Mononuclear cell (primary cell): ENCODE results near the gene TIGD3. TPM values are rescaled to one million over a fixed set of nuclear protein-coding genes. Genes with fewer than 3 reads are reported as not detected.

Source experiments
- H3K27me3 ChIP-seq: 2 replicates; pipeline ENCODE4 v1.6.0; 2011; ENCODE audit warnings: low read length, control low read depth; ENCODE audit not compliant: insufficient read depth
- H3K4me1 ChIP-seq: 2 replicates; pipeline ENCODE4 v1.5.1; 2011; ENCODE audit warnings: mild to moderate bottlenecking, low read length, control low read depth; ENCODE audit not compliant: insufficient read depth
- H3K4me3 ChIP-seq: 2 replicates; pipeline ENCODE4 v1.5.1; 2011; ENCODE audit warnings: mild to moderate bottlenecking, low read length, moderate library complexity
- H3K9me3 ChIP-seq: 2 replicates; pipeline ENCODE4 v1.5.1; 2011; ENCODE audit warnings: low read depth, mild to moderate bottlenecking, control low read depth, low read length
- total RNA-seq: library from RNA; depleted of rRNA; stranded (reverse); fragments of >200 nt; gene quantifications from one replicate; pipeline ENCODE4 v1.2.3, GENCODE V29; 2012

The TIGD3 gene
- total RNA-seq, 1 donor = 0.42 TPM

DNA sequence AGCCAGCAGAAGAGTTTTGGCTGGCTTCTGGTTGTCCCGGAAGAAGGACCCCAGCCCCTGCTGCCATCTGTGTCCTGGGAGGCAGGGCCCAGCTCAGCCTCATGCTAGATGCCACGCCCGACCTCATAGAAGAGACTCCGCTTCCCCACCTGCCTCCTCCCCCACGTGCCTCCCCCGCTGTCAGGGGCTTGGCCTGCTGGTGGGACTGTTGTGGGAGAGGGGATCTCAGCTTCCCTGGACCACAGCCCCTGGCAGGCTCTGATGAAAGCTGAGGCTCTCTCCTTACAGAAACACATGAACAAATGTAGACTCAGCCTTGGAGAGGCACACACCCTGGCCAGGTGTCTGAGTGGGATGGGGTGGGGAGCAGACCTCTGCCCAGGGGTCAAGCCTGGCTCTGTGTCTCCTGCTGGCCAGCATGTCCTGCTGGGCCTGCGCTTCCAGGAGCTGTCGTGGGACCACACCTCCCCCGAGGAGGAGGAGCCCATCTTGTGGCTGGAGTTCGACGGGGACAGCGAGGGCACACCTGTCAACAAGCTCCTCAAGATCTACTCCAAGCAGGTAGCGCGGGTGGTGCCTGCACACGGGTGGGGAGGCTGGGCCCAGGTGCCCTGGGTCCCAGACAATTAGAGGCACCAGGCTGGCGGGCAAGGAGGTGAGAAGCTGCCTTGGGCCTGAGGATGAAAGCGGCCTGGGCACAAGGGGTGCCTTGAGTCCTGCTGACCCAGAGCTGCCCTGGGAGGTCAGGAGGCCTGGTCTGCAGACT, 45.9 kb downstream of the TIGD3 start:
- no peaks in the 10 kb centered on the region for H3K9me3 ChIP-seq
- H3K4me3 ChIP-seq = no peak overlapping the region
- H3K4me1 ChIP-seq = peaks cover 26% of the 10 kb centered on the region
- no peaks in the 10 kb centered on the region for H3K27me3 ChIP-seq

DNA sequence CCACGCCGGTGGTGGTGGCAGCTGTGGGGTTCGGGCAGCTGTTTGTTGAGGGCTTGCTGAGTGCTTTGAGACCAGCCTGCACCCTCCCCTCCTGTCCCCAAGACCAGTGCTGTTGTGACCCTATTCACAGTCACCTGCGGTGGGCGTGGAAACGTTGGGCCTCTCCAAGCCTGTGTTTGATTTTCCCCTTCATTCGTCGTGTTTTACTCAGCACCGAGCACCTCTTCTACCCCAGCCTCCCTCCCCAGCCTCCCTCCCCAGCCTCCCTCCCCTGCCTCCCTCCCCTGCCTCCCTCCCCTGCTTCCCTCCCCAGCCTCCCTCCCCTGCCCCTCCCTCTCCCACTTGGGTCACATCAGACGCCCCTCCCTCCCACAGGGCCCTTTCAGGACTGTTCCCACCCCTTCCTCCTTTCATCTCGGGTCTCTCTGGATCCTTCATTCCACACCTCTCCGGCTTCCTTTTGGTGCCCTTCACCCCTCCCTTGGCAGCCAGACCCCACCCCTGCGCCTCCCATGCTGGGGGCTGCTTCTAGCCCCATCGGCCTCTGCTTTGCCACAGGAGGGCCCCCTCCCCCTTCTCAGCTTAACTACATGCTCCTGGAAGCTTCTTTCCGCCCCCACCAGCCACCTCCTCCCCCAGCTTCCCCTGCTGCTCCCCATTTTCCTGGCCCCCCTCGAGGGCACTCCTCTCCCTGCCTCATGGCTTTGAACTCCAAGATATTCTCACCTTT, 46.7 kb downstream of the TIGD3 start:
- Histone ChIP-seq H3K4me1 (peaks cover 26% of the 10 kb centered on the region), H3K27me3 (no peaks in the 10 kb centered on the region), H3K4me3 (no peak overlapping the region), H3K9me3 (no peaks in the 10 kb centered on the region)

DNA sequence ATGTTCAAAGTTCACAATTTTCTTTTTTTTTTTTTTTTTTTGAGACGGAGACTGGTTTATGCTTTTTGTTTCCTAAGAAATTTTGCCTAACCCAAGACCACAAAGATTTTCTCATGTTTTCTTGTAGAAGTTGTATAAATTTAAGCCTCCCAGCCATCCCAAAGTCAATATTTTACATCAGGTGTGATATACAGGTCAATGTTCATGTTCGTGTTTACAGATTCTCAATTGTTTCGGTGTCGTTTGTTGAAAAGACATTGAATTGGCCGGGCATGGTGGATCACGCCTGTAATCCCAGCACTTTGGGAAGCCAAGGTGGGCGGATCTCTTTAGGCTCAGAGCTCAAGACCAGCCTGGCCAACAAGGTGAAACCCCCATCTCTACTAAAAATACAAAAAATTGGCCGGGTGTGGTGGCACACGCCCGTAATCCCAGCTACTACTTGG, 47.3 kb downstream of the TIGD3 start:
- no peaks in the 10 kb centered on the region for H3K27me3 ChIP-seq
- no peaks in the 10 kb centered on the region for H3K9me3 ChIP-seq
- H3K4me1 ChIP-seq = peaks cover 26% of the 10 kb centered on the region
- H3K4me3 ChIP-seq = no peak overlapping the region

DNA sequence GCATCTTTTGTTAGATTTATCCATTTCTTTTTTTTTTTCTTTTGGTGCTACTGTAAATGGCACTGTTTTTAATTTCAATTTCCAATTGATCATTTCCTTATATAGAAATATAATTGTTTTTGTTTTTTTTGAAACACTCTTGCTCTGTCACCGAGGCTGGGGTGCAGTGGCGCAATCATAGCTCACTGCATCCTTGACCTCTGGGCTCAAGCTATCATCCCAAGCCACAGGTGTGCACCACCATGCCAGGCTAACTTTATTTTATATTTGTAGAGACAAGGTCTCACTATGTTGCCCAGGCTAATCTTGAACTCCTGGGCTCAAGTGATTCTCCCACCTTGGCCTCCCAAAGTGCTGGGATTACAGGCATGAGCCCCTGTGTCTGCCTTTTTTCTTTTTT, 48.2 kb downstream of the TIGD3 start:
- Histone ChIP-seq H3K4me3 (no peak overlapping the region), H3K27me3 (no peaks in the 10 kb centered on the region), H3K9me3 (no peaks in the 10 kb centered on the region), H3K4me1 (peaks cover 26% of the 10 kb centered on the region)

DNA sequence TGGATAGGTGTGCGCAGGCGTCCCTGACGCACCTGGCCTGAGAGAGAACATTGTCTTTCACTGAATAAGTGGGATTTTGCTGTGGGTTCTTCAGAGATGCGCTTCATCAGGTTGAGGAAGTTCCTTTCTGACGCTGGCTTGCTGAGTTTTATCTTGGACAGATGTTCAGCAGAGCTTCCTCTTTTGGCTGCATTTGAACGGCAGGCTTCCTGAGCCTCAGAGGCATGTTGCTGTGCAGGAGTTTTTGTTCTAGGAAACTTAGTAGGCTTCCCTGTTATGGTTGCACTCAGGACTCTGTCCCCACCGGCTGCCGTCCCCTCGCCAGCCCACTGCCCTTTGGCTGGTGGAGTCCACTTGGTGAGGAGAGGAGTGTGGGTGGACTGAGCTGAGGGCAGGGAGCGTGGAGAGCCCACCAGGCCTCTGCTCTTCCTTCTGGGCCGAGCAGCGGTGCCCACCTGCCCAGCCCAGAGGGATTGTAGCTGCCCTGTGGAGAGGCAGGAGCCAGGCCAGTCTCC, 49.1 kb downstream of the TIGD3 start:
- Histone ChIP-seq H3K4me1 (peaks cover 33% of the 10 kb centered on the region), H3K9me3 (no peaks in the 10 kb centered on the region), H3K4me3 (no peak overlapping the region), H3K27me3 (no peaks in the 10 kb centered on the region)

DNA sequence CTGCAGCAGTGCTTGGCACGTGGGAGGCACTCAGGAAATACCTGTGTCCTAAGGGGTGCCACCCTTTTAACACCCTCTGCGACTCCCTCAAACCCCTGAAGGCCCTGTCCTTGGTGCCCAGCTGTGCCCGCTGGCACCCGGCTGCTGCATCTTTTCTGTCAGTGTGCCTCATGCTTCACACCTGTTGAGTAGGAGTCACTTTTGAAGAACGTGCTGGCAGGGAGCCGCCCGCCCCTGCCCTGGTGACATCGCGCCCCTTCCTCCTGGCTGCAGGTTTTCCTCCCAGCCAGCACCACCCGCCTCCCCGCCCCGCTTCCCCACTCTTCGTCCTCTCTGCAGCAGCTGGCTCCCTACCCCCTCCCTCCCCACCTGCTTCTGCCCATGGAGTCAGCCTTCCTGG, 49.7 kb downstream of the TIGD3 start:
- Histone ChIP-seq H3K27me3 (no peaks in the 10 kb centered on the region), H3K4me1 (peaks cover 34% of the 10 kb centered on the region), H3K4me3 (no peak overlapping the region), H3K9me3 (no peaks in the 10 kb centered on the region)

DNA sequence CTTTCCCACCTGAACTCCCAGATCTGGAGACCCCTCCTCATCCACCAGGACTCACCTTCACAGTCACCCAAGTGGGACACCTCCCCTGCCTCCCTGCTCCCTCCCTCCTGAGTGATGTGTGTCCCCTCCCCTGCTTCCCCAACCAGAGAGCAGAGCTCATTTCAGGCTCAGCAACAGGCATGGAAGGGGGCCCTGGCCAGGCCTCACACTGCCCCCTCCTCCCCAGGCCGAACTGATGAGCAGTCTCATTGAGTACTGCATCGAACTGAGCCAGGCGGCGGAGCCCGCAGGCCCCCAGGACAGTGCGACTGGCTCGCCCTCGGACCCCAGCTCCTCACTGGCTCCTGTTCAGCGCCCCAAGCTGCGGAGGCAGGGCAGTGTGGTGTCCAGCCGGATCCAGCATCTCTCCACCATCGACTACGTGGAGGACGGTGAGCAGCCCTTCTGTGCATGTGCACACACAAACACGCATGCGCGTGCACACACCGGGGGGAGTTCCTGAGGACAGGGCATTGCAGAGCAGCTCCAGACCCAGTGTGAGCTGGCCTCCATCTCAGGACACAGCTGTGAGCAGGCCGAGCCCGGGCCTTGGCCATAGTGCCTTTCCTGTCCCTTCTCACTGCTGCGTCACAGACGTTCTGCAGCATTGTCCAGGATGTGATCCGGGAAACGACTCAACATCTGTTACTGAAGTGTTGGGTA, 50.2 kb downstream of the TIGD3 start:
- Histone ChIP-seq H3K9me3 (no peaks in the 10 kb centered on the region), H3K27me3 (no peaks in the 10 kb centered on the region), H3K4me1 (peaks cover 34% of the 10 kb centered on the region), H3K4me3 (no peak overlapping the region)

Other genes starting within 250 kb of the TIGD3 start
- gene TM7SF2, start 242.9 kb upstream of the TIGD3 start, total RNA-seq = 9.1 TPM
- 5.7 TPM for gene ZNHIT2, start 237.1 kb upstream of the TIGD3 start, total RNA-seq
- gene FAU, start 232.6 kb upstream of the TIGD3 start, total RNA-seq = 338 TPM
- 40.7 TPM for gene MRPL49, start 232.4 kb upstream of the TIGD3 start, total RNA-seq
- gene SYVN1, start 220.2 kb upstream of the TIGD3 start, total RNA-seq = 23.6 TPM
- gene SPDYC, start 184.5 kb upstream of the TIGD3 start, total RNA-seq = not detected
- 76.2 TPM for gene CAPN1, start 172.8 kb upstream of the TIGD3 start, total RNA-seq
- 12.2 TPM for gene POLA2, start 92.8 kb upstream of the TIGD3 start, total RNA-seq
- not detected for gene CDC42EP2, start 39.9 kb upstream of the TIGD3 start, total RNA-seq
- gene DPF2, start 20.9 kb upstream of the TIGD3 start, total RNA-seq = 39.6 TPM
- gene SLC25A45, start 27.9 kb downstream of the TIGD3 start, total RNA-seq = 12.6 TPM
- 23.1 TPM for gene FRMD8, start 31.9 kb downstream of the TIGD3 start, total RNA-seq
- gene NEAT1, start 68.0 kb downstream of the TIGD3 start, total RNA-seq = 198 TPM
- 22,943 TPM for gene MALAT1, start 144.3 kb downstream of the TIGD3 start, total RNA-seq
- gene SCYL1, start 170.3 kb downstream of the TIGD3 start, total RNA-seq = 36.4 TPM
- 25.6 TPM for gene LTBP3, start 203.6 kb downstream of the TIGD3 start, total RNA-seq
- gene ZNRD2, start 215.7 kb downstream of the TIGD3 start, total RNA-seq = 16.8 TPM
- 18.1 TPM for gene FAM89B, start 217.8 kb downstream of the TIGD3 start, total RNA-seq
- gene EHBP1L1, start 221.3 kb downstream of the TIGD3 start, total RNA-seq = 79.1 TPM
- 1.7 TPM for gene KCNK7, start 241.0 kb downstream of the TIGD3 start, total RNA-seq